ENCODE measurements around the gene HEMK1.

GRCh38 chr3:50600141-50600753 lies 30.9 kb downstream of the HEMK1 start:
- TF ChIP-seq CTCF (IDR thresholded peaks at IDR 0.05): no peak
- no peak for TF ChIP-seq POLR2A (IDR thresholded peaks at IDR 0.05)
- no peak for TF ChIP-seq POLR2AphosphoS5 (IDR thresholded peaks at IDR 0.05)

Measured in breast epithelium (tissue), 3 donors.